Measurements from ENCODE around the gene BBS4.

DNA sequence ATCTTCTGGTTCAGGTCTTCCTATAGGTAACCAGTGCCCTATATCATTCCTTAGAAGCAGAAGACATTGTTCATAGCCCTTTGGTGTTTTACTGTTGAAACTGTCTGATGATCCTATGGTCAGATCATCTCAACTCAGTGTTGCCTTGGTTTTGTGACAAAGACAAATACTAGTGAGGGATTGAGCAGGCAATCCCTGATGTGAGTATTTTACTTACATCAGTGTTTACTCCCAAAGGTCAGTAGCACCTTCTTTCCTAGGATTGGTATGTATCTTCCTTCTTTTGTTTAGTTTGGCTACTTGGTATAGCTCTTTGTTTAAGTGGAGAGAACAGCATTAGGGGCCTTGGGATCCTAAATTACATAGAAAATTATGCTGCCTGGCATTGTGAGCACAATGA, 41.1 kb downstream of the BBS4 start:
- TF ChIP-seq ZNF292 (tag by site-specific recombination; IDR thresholded peaks at IDR 0.05; ENCODE audit: borderline replicate concordance, low read depth) (no peak), ZNF510 (tag by site-specific recombination; IDR thresholded peaks at IDR 0.05; ENCODE audit: insufficient replicate concordance) (no peak)
- TF ChIP-seq, protein P1, sequence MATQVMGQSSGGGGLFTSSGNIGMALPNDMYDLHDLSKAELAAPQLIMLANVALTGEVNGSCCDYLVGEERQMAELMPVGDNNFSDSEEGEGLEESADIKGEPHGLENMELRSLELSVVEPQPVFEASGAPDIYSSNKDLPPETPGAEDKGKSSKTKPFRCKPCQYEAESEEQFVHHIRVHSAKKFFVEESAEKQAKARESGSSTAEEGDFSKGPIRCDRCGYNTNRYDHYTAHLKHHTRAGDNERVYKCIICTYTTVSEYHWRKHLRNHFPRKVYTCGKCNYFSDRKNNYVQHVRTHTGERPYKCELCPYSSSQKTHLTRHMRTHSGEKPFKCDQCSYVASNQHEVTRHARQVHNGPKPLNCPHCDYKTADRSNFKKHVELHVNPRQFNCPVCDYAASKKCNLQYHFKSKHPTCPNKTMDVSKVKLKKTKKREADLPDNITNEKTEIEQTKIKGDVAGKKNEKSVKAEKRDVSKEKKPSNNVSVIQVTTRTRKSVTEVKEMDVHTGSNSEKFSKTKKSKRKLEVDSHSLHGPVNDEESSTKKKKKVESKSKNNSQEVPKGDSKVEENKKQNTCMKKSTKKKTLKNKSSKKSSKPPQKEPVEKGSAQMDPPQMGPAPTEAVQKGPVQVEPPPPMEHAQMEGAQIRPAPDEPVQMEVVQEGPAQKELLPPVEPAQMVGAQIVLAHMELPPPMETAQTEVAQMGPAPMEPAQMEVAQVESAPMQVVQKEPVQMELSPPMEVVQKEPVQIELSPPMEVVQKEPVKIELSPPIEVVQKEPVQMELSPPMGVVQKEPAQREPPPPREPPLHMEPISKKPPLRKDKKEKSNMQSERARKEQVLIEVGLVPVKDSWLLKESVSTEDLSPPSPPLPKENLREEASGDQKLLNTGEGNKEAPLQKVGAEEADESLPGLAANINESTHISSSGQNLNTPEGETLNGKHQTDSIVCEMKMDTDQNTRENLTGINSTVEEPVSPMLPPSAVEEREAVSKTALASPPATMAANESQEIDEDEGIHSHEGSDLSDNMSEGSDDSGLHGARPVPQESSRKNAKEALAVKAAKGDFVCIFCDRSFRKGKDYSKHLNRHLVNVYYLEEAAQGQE (tag by site-specific recombination; IDR thresholded peaks at IDR 0.05) = no peak
- TF ChIP-seq, protein P2, sequence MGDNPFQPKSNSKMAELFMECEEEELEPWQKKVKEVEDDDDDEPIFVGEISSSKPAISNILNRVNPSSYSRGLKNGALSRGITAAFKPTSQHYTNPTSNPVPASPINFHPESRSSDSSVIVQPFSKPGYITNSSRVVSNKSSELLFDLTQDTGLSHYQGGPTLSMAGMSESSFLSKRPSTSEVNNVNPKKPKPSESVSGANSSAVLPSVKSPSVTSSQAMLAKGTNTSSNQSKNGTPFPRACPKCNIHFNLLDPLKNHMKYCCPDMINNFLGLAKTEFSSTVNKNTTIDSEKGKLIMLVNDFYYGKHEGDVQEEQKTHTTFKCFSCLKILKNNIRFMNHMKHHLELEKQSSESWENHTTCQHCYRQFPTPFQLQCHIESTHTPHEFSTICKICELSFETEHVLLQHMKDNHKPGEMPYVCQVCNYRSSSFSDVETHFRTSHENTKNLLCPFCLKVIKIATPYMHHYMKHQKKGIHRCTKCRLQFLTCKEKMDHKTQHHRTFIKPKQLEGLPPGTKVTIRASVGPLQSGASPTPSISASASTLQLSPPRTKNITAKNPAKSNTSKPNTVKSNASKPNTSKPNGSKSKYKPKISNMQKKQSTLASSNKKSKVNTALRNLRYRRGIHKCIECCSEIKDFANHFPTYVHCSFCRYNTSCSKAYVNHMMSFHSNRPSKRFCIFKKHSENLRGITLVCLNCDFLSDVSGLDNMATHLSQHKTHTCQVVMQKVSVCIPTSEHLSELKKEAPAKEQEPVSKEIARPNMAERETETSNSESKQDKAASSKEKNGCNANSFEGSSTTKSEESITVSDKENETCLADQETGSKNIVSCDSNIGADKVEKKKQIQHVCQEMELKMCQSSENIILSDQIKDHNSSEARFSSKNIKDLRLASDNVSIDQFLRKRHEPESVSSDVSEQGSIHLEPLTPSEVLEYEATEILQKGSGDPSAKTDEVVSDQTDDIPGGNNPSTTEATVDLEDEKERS (tag by site-specific recombination; IDR thresholded peaks at IDR 0.05) = no peak
- TF ChIP-seq, protein P3, sequence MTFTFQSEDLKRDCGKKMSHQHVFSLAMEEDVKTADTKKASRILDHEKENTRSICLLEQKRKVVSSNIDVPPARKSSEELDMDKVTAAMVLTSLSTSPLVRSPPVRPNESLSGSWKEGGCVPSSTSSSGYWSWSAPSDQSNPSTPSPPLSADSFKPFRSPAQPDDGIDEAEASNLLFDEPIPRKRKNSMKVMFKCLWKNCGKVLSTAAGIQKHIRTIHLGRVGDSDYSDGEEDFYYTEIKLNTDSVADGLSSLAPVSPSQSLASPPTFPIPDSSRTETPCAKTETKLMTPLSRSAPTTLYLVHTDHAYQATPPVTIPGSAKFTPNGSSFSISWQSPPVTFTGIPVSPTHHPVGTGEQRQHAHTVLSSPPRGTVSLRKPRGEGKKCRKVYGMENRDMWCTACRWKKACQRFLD (tag by site-specific recombination; IDR thresholded peaks at IDR 0.05) = no peak
